ENCODE measurements around the gene LIPI.
"Not testable (repeated sequence)": the region's sequence is repeated elsewhere in the genome, so short reads cannot be mapped to it uniquely, and the experiment has no call there.

The LIPI gene

GRCh38 chr21:14215971-14216641, 5.4 kb upstream of the LIPI start, which contains the start of gene RBM11:
RBM11 (plus strand) TSS chr21:14216157; CDS start chr21:14216187, 30 bp downstream.
- TF ChIP-seq JUND (IDR thresholded peaks at IDR 0.05; ENCODE audit: low read depth) = no peak
- in situ Hi-C loops (cut with HindIII; ENCODE audit: low pct_unique_long_range_greater_than_20kb, low sequenced_read_pairs) = no loop called here
- peak; percentile 47 to 91 for DNase-seq (ENCODE audit: low read depth in 1 of 2, low spot score in 1 of 2)

DNA sequence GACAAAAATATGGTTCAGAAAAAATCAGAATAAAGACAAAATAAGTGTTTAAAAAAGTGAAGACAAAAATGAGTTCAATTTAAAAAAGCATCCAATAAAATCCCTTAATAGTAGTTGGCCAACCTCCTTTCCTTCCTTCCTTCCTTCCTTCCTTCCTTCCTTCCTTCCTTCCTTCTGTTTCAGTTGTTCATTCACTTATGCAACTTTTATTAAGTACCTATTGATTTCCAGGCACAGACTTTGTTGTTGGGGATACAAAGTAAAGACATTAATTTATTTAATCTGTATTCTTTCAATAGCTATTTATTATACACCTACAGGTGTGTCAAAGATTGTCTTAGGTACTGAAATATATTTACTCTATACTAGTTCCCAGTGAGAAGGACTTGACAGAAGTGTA, 2.4 kb upstream of the LIPI start:
- no peak for TF ChIP-seq JUND (IDR thresholded peaks at IDR 0.05; ENCODE audit: low read depth)
- no peak for DNase-seq (ENCODE audit: low read depth in 1 of 2, low spot score in 1 of 2)
- in situ Hi-C loops (cut with HindIII; ENCODE audit: low pct_unique_long_range_greater_than_20kb, low sequenced_read_pairs) = no loop called here

DNA sequence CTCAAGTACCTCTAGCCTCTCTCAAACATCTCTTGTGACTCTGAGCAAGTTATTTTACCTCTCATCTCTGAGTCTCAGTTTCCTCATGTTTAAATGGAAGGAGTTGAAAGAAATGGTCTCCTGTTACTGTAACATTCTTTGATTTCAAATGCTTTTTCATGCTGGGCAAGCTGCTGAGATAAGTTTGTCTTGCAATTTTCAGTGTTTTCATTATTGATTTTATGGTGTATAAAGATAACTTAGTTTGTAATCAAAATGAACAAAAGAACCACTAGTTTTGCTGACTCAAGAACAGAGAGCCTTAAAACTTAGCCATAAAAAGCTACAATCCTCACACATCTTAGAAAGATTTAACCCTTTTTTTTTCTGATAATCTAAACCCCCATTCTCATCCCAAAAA, 4.5 kb downstream of the LIPI start:
- no peak for TF ChIP-seq JUND (IDR thresholded peaks at IDR 0.05; ENCODE audit: low read depth)
- in situ Hi-C loops (cut with HindIII; ENCODE audit: low pct_unique_long_range_greater_than_20kb, low sequenced_read_pairs) = no loop called here
- no peak for DNase-seq (ENCODE audit: low read depth in 1 of 2, low spot score in 1 of 2)

GRCh38 chr21:14166463-14167223, 44.1 kb downstream of the LIPI start:
- in situ Hi-C loops (cut with HindIII; ENCODE audit: low pct_unique_long_range_greater_than_20kb, low sequenced_read_pairs) = not testable (repeated sequence)

GRCh38 chr21:14143999-14144398, 66.8 kb downstream of the LIPI start:
- in situ Hi-C loops (cut with HindIII; ENCODE audit: low pct_unique_long_range_greater_than_20kb, low sequenced_read_pairs) = no loop called here
- DNase-seq (ENCODE audit: low read depth in 1 of 2, low spot score in 1 of 2) = no peak
- no peak for TF ChIP-seq JUND (IDR thresholded peaks at IDR 0.05; ENCODE audit: low read depth)

More at GRCh38 chr21:14166463-14167223, 44.1 kb downstream of the LIPI start:
- DNase-seq (ENCODE audit: low read depth in 1 of 2, low spot score in 1 of 2) = peak in 1 of 2 experiments; percentile 13

DNA sequence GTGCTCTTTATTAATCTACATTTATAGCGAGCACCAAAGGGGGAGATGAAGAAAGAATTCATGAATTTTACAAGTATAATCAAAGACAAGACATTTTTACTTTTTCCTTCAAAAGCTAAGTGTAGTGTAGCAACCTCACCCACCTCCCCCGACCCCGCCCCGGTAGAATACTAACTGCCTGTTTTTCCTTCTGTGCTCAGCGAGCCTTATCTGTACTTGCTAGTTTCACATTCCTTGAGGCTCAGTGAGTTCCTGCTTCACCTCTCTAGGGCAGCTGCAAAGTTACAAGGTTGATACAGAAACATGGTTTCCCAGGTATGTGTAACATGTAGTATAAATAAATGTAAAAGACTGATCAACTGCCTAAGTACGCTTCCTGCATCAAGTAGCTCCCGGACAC, 86.5 kb downstream of the LIPI start:
- TF ChIP-seq JUND (IDR thresholded peaks at IDR 0.05; ENCODE audit: low read depth) = no peak
- no peak for DNase-seq (ENCODE audit: low read depth in 1 of 2, low spot score in 1 of 2)
- in situ Hi-C loops (cut with HindIII; ENCODE audit: low pct_unique_long_range_greater_than_20kb, low sequenced_read_pairs) = no loop called here

DNA sequence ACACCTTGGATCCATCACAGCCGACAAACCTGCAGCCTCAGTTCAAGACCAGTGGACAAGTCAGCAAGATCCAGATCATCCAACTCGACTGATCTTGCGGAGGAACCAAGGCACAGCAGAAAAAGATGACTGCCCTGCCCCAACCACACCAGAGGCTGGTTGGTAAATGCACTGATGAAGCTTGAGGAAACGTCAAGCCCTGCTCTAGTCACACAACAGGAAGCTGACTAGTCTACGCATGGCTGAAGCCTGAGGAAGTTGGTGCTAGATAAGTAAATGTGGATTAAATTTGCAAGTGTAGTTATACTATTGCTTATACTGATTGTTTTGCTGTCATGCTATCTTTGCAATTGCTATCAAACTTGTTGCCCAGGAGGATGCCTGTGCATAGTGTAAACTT, 89.0 kb downstream of the LIPI start:
- no peak for TF ChIP-seq JUND (IDR thresholded peaks at IDR 0.05; ENCODE audit: low read depth)
- no peak for DNase-seq (ENCODE audit: low read depth in 1 of 2, low spot score in 1 of 2)
- in situ Hi-C loops (cut with HindIII; ENCODE audit: low pct_unique_long_range_greater_than_20kb, low sequenced_read_pairs) = no loop called here

DNA sequence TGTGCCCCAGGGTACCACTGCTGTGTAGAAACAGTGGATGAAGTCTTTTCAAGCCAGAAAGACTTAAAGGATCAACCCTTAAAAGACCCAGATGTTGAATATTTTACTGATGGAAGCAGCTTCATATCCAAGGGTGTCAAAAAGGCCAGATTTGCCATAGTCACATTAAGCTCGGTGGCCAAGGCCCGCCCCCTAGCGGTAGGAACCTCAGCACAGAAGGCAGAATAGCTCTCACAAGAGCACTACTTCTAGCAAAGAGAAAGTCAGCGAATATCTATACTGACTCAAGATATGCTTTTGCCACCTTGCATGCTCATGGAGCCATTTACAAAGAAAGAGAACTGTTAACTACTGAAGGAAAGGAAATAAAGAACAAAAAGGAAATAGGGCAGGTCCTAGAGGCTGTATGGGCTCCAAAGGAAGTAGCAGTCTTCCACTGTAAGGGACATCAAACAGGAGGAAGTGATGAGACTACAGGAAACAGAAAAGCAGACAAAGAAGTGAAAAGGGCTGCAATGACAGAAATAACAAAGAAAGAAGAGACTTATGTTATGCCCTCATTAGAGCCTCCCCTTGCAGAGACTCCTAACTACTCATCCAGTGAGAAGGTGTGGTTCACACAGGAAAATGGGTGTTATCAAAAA, 90.5 kb downstream of the LIPI start:
- in situ Hi-C loops (cut with HindIII; ENCODE audit: low pct_unique_long_range_greater_than_20kb, low sequenced_read_pairs) = no loop called here
- peak in 1 of 2 experiments; percentile 74 for DNase-seq (ENCODE audit: low read depth in 1 of 2, low spot score in 1 of 2)
- no peak for TF ChIP-seq JUND (IDR thresholded peaks at IDR 0.05; ENCODE audit: low read depth)

DNA sequence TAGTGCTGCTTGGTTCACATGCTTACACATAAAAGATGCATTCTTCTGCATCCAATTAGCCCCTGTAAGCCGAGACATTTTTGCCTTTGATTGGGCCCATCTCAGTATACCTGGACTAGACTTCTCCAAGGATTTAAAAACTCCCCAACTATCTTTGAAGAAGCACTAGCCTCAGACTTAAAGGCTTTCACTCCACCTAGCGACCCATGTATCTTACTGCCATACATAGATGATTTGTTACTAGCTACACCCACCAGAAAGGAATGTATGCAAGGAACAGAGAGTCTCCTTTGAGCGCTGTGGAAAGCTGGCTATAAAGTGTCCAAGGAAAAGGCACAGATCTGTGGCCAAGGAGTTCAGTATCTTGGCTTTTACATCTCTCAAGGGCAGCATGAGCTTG, 91.7 kb downstream of the LIPI start:
- TF ChIP-seq JUND (IDR thresholded peaks at IDR 0.05; ENCODE audit: low read depth) = no peak
- peak in 1 of 2 experiments; percentile 44 for DNase-seq (ENCODE audit: low read depth in 1 of 2, low spot score in 1 of 2)
- in situ Hi-C loops (cut with HindIII; ENCODE audit: low pct_unique_long_range_greater_than_20kb, low sequenced_read_pairs) = no loop called here

DNA sequence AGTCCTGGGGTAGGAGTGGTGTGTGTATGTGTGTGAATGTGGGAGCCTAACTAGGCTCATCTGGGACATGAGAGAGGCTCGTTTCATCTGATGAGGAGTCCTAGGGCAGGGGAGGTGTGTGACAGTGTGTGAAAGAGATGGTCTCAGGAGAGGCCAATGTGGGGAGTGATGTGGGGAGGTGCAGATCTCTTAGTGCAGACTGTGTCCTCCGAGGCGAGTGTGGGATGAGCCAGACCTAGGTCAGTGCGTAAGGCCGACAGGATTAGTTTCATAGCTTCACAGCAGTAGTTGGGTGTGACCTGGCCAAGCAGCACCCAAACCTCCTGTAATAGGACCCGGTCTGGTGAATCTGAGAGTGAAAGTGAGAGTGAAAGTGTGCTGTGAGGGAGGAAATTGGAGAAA, 94.7 kb downstream of the LIPI start:
- in situ Hi-C loops (cut with HindIII; ENCODE audit: low pct_unique_long_range_greater_than_20kb, low sequenced_read_pairs) = no loop called here
- TF ChIP-seq JUND (IDR thresholded peaks at IDR 0.05; ENCODE audit: low read depth) = no peak
- DNase-seq (ENCODE audit: low read depth in 1 of 2, low spot score in 1 of 2) = no peak

- no peak for DNase-seq (ENCODE audit: low read depth in 1 of 2, low spot score in 1 of 2)
- TF ChIP-seq JUND (IDR thresholded peaks at IDR 0.05; ENCODE audit: low read depth) = no peak
- in situ Hi-C loops (cut with HindIII; ENCODE audit: low pct_unique_long_range_greater_than_20kb, low sequenced_read_pairs) = no loop called here
Measured at GRCh38 chr21:14115646-14116045, 95.1 kb downstream of the LIPI start.

GRCh38 chr21:14114251-14114650, 96.5 kb downstream of the LIPI start:
- no peak for TF ChIP-seq JUND (IDR thresholded peaks at IDR 0.05; ENCODE audit: low read depth)
- in situ Hi-C loops (cut with HindIII; ENCODE audit: low pct_unique_long_range_greater_than_20kb, low sequenced_read_pairs) = no loop called here
- DNase-seq (ENCODE audit: low read depth in 1 of 2, low spot score in 1 of 2) = peak in 1 of 2 experiments; percentile 80

- DNase-seq (ENCODE audit: low read depth in 1 of 2, low spot score in 1 of 2); in situ Hi-C loops (cut with HindIII; ENCODE audit: low pct_unique_long_range_greater_than_20kb, low sequenced_read_pairs): not testable (repeated sequence)
Measured at GRCh38 chr21:14104564-14104963, 106.2 kb downstream of the LIPI start.
